ENCODE data around the gene PTGIS. TPM values are rescaled to one million over a fixed set of nuclear protein-coding genes. Genes with fewer than 3 reads are reported as not detected.

PTGIS gene
- total and polyA plus RNA-seq, 2 of the 4 experiments (the other 2 are of a cell fraction), result 1.6 to 2.6 TPM

- Histone ChIP-seq H3K4me1 (ENCODE audit: control insufficient read depth, insufficient read depth, low read length) (no peaks in the 10 kb centered on the region), H3K4ac (ENCODE audit: low read depth, low read length) (no peak overlapping the region), H2BK120ac (ENCODE audit: low read depth, low read length) (no peak overlapping the region), H2BK15ac (ENCODE audit: low read depth, low read length) (no peak overlapping the region), H3K4me3 (ENCODE audit: insufficient read depth, low read depth, low read length) (no peak overlapping the region), H4K20me1 (ENCODE audit: insufficient read depth, low read length) (no peaks in the 10 kb centered on the region), H3K9me1 (ENCODE audit: insufficient read depth, low read length) (no peaks in the 10 kb centered on the region), H3K9ac (ENCODE audit: low read depth, low read length) (no peak overlapping the region), H3K9me3 (ENCODE audit: control insufficient read depth, insufficient read depth, low read length) (no peaks in the 10 kb centered on the region), H4K91ac (ENCODE audit: insufficient read depth, low read depth, low read length) (no peak overlapping the region), H3K36me3 (ENCODE audit: control insufficient read depth, insufficient read depth, low read length) (no peaks in the 10 kb centered on the region), H3K23ac (ENCODE audit: low read depth, low read length) (no peak overlapping the region), H3K4me2 (ENCODE audit: low read depth, low read length) (no peak overlapping the region), H2BK20ac (ENCODE audit: low read depth, low read length) (no peak overlapping the region), H3K18ac (ENCODE audit: low read depth, low read length) (no peak overlapping the region), H4K8ac (ENCODE audit: low read depth in 2 of 2, low read length in 2 of 2) (no peak overlapping the region), H4K5ac (ENCODE audit: low read depth, low read length) (no peak overlapping the region), H2AK9ac (replicated peaks; ENCODE audit: low read depth, low read length, poor library complexity) (no peak overlapping the region), H3K79me1 (ENCODE audit: low read depth in 1 of 2, low read length in 2 of 2) (no peaks in the 10 kb centered on the region), H3K27ac (ENCODE audit: insufficient read depth, low read length) (no peak overlapping the region), H2AK5ac (ENCODE audit: low read depth, low read length) (no peak overlapping the region), H3K27me3 (ENCODE audit: control insufficient read depth, insufficient read depth, low read length) (peaks cover 48% of the 10 kb centered on the region), H2BK5ac (ENCODE audit: low read depth, low read length, poor library complexity, severe bottlenecking) (no peak overlapping the region), H3K56ac (ENCODE audit: extremely low read depth, insufficient read depth, low read length) (no peak overlapping the region), H3K14ac (replicated peaks; ENCODE audit: low read depth, low read length) (no peak overlapping the region), H2AFZ (replicated peaks; ENCODE audit: low read length, poor library complexity) (no peak overlapping the region)
- no TSS peak for BruUV-seq (replicated peaks)
- TF ChIP-seq CEBPB (IDR thresholded peaks at IDR 0.05; ENCODE audit: low read depth, low read length), result no peak
- DNase-seq (no peak), ATAC-seq (ENCODE audit: low read depth) (no peak)
- in situ Hi-C loops (cut with MboI; ENCODE audit: low sequenced_read_pairs), result no loop called here
- WGBS, 2 experiments (ENCODE audit: extremely low coverage in 2 of 2, insufficient read length in 1 of 2), result 55% methylated on average over 5 of the region's 9 CpGs; no CpG with 5 or more reads in 1 of the 2 experiments
- dilution Hi-C loops (cut with HindIII; ENCODE audit: low sequenced_read_pairs, unreplicated experiment), result no loop called here
- CTCF ChIA-PET, result no interaction called here
- POLR2A ChIA-PET (ENCODE audit: unreplicated experiment), result no interaction called here
- intact Hi-C loops (cut with micrococcal nuclease), result no loop called here
These were observed 105.9 kb downstream of the PTGIS start for GRCh38 chr20:49461894-49462620.
